SK-N-SH treated with all-trans-retinoic acid at 6 μM for 48 hours (cell line): ENCODE measurements around the gene STMN3.

ENCODE experiments used
- CSDC2 ChIP-seq: fragments of 250-450 bp; sonication (Bioruptor Pico); IDR thresholded peaks from 2 replicates; pipeline ENCODE4 v1.5.0; 2020; ENCODE audit warnings: mild to moderate bottlenecking, moderate library complexity
- GLIS3 ChIP-seq: fragments of 250-450 bp; sonication (Bioruptor Pico); IDR thresholded peaks from 2 replicates; pipeline ENCODE4 v1.5.0; 2020; ENCODE audit warnings: mild to moderate bottlenecking, moderate library complexity
- SNAI2 ChIP-seq: fragments of 250-450 bp; sonication (Bioruptor Pico); IDR thresholded peaks from 2 replicates; pipeline ENCODE4 v1.5.0; 2020; ENCODE audit warnings: mild to moderate bottlenecking, moderate library complexity
- ZNF8 ChIP-seq: fragments of 450-650 bp; formaldehyde crosslinking; IDR thresholded peaks from 2 replicates; pipeline ENCODE4 v1.5.0; 2020; ENCODE audit warnings: mild to moderate bottlenecking, moderate library complexity
- TF ChIP-seq, protein P1 (sequence below): fragments of 250-450 bp; sonication (Bioruptor Pico); IDR thresholded peaks from 2 replicates; pipeline ENCODE4 v1.5.0; 2020; ENCODE audit warnings: mild to moderate bottlenecking, moderate library complexity
- TF ChIP-seq, protein P2 (sequence below): fragments of 250-450 bp; sonication (Bioruptor Pico); IDR thresholded peaks from 2 replicates; pipeline ENCODE4 v1.8.0; 2020; ENCODE audit warnings: mild to moderate bottlenecking, moderate library complexity, borderline replicate concordance

DNA sequence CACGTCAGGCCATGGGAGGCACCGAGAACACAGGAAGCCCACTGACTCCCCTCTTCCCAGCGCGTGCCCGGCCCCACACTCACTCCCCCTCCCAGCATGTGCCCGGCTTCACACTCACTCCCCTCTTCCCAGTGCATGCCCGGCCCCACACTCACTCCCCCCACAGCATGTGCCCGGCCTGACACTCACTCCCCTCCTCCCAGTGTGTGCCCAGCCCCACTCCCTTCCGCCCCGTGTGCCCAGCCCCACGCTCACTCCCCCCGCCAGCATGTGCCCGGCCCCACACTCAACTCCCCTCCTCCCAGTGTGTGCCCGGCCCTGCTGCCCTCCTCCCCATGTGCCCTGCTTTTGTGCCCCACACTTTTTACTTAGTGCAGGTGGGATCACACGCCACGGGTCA lies 14.6 kb upstream of the STMN3 start:
- TF ChIP-seq, protein P1, sequence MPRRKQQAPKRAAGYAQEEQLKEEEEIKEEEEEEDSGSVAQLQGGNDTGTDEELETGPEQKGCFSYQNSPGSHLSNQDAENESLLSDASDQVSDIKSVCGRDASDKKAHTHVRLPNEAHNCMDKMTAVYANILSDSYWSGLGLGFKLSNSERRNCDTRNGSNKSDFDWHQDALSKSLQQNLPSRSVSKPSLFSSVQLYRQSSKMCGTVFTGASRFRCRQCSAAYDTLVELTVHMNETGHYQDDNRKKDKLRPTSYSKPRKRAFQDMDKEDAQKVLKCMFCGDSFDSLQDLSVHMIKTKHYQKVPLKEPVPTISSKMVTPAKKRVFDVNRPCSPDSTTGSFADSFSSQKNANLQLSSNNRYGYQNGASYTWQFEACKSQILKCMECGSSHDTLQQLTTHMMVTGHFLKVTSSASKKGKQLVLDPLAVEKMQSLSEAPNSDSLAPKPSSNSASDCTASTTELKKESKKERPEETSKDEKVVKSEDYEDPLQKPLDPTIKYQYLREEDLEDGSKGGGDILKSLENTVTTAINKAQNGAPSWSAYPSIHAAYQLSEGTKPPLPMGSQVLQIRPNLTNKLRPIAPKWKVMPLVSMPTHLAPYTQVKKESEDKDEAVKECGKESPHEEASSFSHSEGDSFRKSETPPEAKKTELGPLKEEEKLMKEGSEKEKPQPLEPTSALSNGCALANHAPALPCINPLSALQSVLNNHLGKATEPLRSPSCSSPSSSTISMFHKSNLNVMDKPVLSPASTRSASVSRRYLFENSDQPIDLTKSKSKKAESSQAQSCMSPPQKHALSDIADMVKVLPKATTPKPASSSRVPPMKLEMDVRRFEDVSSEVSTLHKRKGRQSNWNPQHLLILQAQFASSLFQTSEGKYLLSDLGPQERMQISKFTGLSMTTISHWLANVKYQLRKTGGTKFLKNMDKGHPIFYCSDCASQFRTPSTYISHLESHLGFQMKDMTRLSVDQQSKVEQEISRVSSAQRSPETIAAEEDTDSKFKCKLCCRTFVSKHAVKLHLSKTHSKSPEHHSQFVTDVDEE (CRISPR knock-in tag): no peak
- TF ChIP-seq, protein P2, sequence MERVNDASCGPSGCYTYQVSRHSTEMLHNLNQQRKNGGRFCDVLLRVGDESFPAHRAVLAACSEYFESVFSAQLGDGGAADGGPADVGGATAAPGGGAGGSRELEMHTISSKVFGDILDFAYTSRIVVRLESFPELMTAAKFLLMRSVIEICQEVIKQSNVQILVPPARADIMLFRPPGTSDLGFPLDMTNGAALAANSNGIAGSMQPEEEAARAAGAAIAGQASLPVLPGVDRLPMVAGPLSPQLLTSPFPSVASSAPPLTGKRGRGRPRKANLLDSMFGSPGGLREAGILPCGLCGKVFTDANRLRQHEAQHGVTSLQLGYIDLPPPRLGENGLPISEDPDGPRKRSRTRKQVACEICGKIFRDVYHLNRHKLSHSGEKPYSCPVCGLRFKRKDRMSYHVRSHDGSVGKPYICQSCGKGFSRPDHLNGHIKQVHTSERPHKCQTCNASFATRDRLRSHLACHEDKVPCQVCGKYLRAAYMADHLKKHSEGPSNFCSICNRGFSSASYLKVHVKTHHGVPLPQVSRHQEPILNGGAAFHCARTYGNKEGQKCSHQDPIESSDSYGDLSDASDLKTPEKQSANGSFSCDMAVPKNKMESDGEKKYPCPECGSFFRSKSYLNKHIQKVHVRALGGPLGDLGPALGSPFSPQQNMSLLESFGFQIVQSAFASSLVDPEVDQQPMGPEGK (CRISPR knock-in tag): no peak
- TF ChIP-seq CSDC2 (no peak), SNAI2 (no peak), GLIS3 (CRISPR knock-in tag) (no peak), ZNF8 (CRISPR knock-in tag) (no peak)
